ENCODE data around the gene ZBTB40. TPM values are rescaled to one million over a fixed set of nuclear protein-coding genes. Genes with fewer than 3 reads are reported as not detected.

ZBTB40 gene
- polyA plus RNA-seq, 2 of the 4 experiments (the other 2 are of a cell fraction) = 6.2 to 7.0 TPM

GRCh38 chr1:22457345-22457744, 5.7 kb downstream of the ZBTB40 start:
- Histone ChIP-seq H3K4me1 (peaks cover 7% of the 10 kb centered on the region; the same call in 2 of the 3 replicates), H3K9me3 (no peaks in the 10 kb centered on the region), H3K27ac (no peak overlapping the region), H3K4me3 (no peak overlapping the region), H3K4me2 (no peak overlapping the region)
- ATAC-seq (no peak), FAIRE-seq (no peak), DNase-seq (ENCODE audit: low read depth in 1 of 2, low spot score in 1 of 2) (no peak)
- TF ChIP-seq ATOH8 (CRISPR knock-in tag; IDR thresholded peaks at IDR 0.05; ENCODE audit: low read depth) = no peak
- CTCF ChIA-PET = no interaction called here
- POLR2A ChIA-PET = no interaction called here
- 75% methylated on average over 3 of the region's 3 CpGs for WGBS (ENCODE audit: missing lambda C conversion rate)

GRCh38 chr1:22457836-22458235, 6.2 kb downstream of the ZBTB40 start:
- POLR2A ChIA-PET = no interaction called here
- ATAC-seq (no peak), FAIRE-seq (no peak), DNase-seq (ENCODE audit: low read depth in 1 of 2, low spot score in 1 of 2) (no peak)
- Histone ChIP-seq H3K27ac (no peak overlapping the region), H3K9me3 (no peaks in the 10 kb centered on the region), H3K4me3 (no peak overlapping the region), H3K4me2 (no peak overlapping the region), H3K4me1 (peaks cover 5% of the 10 kb centered on the region; the same call in 2 of the 3 replicates)
- TF ChIP-seq POLR2A (IDR thresholded peaks at IDR 0.05; ENCODE audit: low read length) (no peak), MAX (IDR thresholded peaks at IDR 0.05) (no peak), RNF2 (IDR thresholded peaks at IDR 0.05; ENCODE audit: borderline replicate concordance, low read depth) (no peak)
- CTCF ChIA-PET = no interaction called here

GRCh38 chr1:22461100-22461499, 9.4 kb downstream of the ZBTB40 start:
- POLR2A ChIA-PET = no interaction called here
- Histone ChIP-seq H3K9me3 (no peaks in the 10 kb centered on the region), H3K4me2 (no peak overlapping the region), H3K4me1 (no peaks in the 10 kb centered on the region), H3K27ac (no peak overlapping the region), H3K4me3 (no peak overlapping the region)
- CTCF ChIA-PET = interaction anchor here (1.0 kb wide), 1 partner anchor 8 kb away, joined by 4 read pairs; no protein-coding TSS in a partner anchor
- DNase-seq (ENCODE audit: low read depth in 1 of 2, low spot score in 1 of 2) (no peak), FAIRE-seq (no peak), ATAC-seq (no peak)
- 79% methylated on average over 3 of the region's 3 CpGs for WGBS (ENCODE audit: missing lambda C conversion rate)
- TF ChIP-seq PHF8 (IDR thresholded peaks at IDR 0.05; ENCODE audit: borderline replicate concordance, low read depth) = no peak

GRCh38 chr1:22461678-22462527, 10.3 kb downstream of the ZBTB40 start:
- H3K4me1 ChIP-seq = no peaks in the 10 kb centered on the region
- H3K4me3 ChIP-seq = no peak overlapping the region
- FAIRE-seq = no peak
- POLR2A ChIA-PET = no interaction called here
- H3K27ac ChIP-seq = no peak overlapping the region
- no peak for ATAC-seq
- CTCF ChIA-PET = interaction anchor here (1.0 kb wide), 2 partner anchors 7 to 9 kb away, joined by 3 to 4 read pairs; no protein-coding TSS in a partner anchor
- no peaks in the 10 kb centered on the region for H3K9me3 ChIP-seq
- 85% methylated on average over 6 of the region's 6 CpGs for WGBS (ENCODE audit: missing lambda C conversion rate)
- DNase-seq (ENCODE audit: low read depth in 1 of 2, low spot score in 1 of 2) = no peak
- TF ChIP-seq EHMT2 (IDR thresholded peaks at IDR 0.05; ENCODE audit: low read depth) (no peak), E2F6 (IDR thresholded peaks at IDR 0.05; ENCODE audit: borderline replicate concordance, low read depth) (no peak), EP300 (IDR thresholded peaks at IDR 0.05) (no peak), ZC3H11A (IDR thresholded peaks at IDR 0.05) (no peak), CBX8 (IDR thresholded peaks at IDR 0.05) (no peak), CEBPB (IDR thresholded peaks at IDR 0.05) (no peak), TFCP2L1 (CRISPR knock-in tag; IDR thresholded peaks at IDR 0.05) (no peak), ATOH8 (CRISPR knock-in tag; IDR thresholded peaks at IDR 0.05; ENCODE audit: low read depth) (no peak), ELK1 (IDR thresholded peaks at IDR 0.05; ENCODE audit: low read depth, low read length) (no peak), USF2 (IDR thresholded peaks at IDR 0.05) (no peak), RARB (CRISPR knock-in tag; IDR thresholded peaks at IDR 0.05) (no peak), ESRRA (IDR thresholded peaks at IDR 0.05; ENCODE audit: borderline replicate concordance, low read length) (no peak), BCL3 (IDR thresholded peaks at IDR 0.05) (no peak)
- H3K4me2 ChIP-seq = no peak overlapping the region
